Pancreas (tissue), 10 donors: Measurements from ENCODE around the gene LRRC4C. TPM values are rescaled to one million over a fixed set of nuclear protein-coding genes. Genes with fewer than 3 reads are reported as not detected.

Experiments used
- ATAC-seq, 4 donors: fragments of 200-7000 bp; cut with Tn5 transposase; one replicate each; pipeline versions ENCODE4 v1.8.0 to v1.9.1; 2020; ENCODE audit warnings: mild to moderate bottlenecking in 4 of 4, moderate library complexity in 4 of 4
- DNase-seq, 6 donors: peaks; one replicate each; pipeline ENCODE4 v3.0.0-alpha.2; 2020
- FAIRE-seq: peaks from 2 replicates; lab custom pipeline; 2012; peaks lifted over from hg19 to GRCh38; lab: Jason Lieb, UNC
- H3K27ac ChIP-seq, 4 donors: fragments of 200-600 bp; sonication (generic); 1 replicate in 3 of 4; 2 replicates in 1 of 4; pipeline versions ENCODE4 v1.5.0 to v1.8.0; 2020
- H3K27me3 ChIP-seq, 4 donors: fragments of 200-600 bp; one replicate each; pipeline ENCODE4 v1.8.0; 2021
- H3K36me3 ChIP-seq, 3 donors: fragments of 200-600 bp; sonication (generic) in 1 of 3; one replicate each; pipeline versions ENCODE4 v1.5.0 to v1.8.0; 2020 to 2021
- H3K4me1 ChIP-seq, 3 donors: fragments of 200-600 bp; one replicate each; pipeline ENCODE4 v1.8.0; 2021
- H3K4me3 ChIP-seq, 4 donors: fragments of 200-600 bp; sonication (generic) in 2 of 4; one replicate each; pipeline versions ENCODE4 v1.5.0 to v1.8.0; 2020 to 2021
- H3K9me3 ChIP-seq, 4 donors: fragments of 200-600 bp; one replicate each; pipeline ENCODE4 v1.8.0; 2021
- WGBS, 2 donors: extraction: QIAGEN DNeasy Blood & Tissue Kit; methylation state at CpG; one replicate each; pipeline ENCODE4 v1.1.7; 2013; 5-methylcytosine and 5-hydroxymethylcytosine counted together
- intact Hi-C, 3 donors: fragments of 100-400 bp; cut with DNase I; formaldehyde crosslinking; loops; one replicate each; pipeline versions ENCODE4 v1.11.1 to v1.14.2; 2022
- polyA plus RNA-seq, 2 donors: library from polyadenylated mRNA; stranded (reverse); fragments of 200-250 nt; gene quantifications; one replicate each; pipeline ENCODE4 v1.2.3, GENCODE V29; 2013
- total RNA-seq, 6 donors: library from RNA; stranded (reverse); fragmentation: NEBNext Ultra II Directional in 4 of 6; extraction: Animal tissue kit (Norgen Biotek cat#: 25700) in 4 of 6; gene quantifications; one replicate each; pipeline versions ENCODE4 v1.2.1 to v1.2.4, GENCODE V29; 2021 to 2023
- TF ChIP-seq, protein P1 (sequence below), 4 donors: fragments of 200-600 bp; sonication (generic) in 3 of 4; IDR thresholded peaks; one replicate each; pipeline versions ENCODE4 v1.5.0 to v1.8.0; 2021; ENCODE audit warnings: antibody characterized with exemption in 4 of 4
- donor health status: healthy with polysubstance abuse.
- donor health status: DM: no; HTN: no; CAD: no; lungs with moderate emphysema.
- donor health status: DM: no; HTN: no; CAD: no.
- donor health status: control.
- donor health status: control.
- donor health status: Bipolar disorder and iron deficiency.
- donor health status: DM: yes; HTN: yes; CAD: no.
- donor health status: DM: no; HTN: no; CAD: no.
- donor health status: DM: no; HTN: no; CAD: no.
- donor health status: DM: yes; HTN: yes; CAD: no.

The LRRC4C gene
- total and polyA plus RNA-seq, 8 donors, result 0.04 to 0.84 (median 0.16) TPM

DNA sequence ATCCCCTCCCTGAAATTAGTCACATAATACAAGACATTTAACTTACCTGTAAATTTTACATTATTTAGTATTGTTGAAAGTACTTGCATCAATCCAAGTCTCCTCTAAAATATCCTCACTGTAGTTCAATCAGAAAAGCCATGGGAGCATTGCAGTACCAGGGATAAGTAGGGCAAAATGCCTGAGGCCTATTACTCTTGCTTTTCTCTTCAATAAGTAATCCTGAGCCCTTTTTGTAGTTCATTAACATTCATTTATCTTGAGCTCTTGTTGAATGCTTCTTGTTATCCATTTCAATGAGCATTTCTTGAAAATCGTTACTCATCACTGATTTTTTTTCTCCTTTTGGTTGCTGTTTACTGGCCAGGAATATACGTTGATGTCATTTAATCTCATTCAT lies 414.7 kb downstream of the LRRC4C start:
- Histone ChIP-seq H3K27ac (no peak overlapping the region), H3K27me3 (no peaks in the 10 kb centered on the region), H3K36me3 (no peaks in the 10 kb centered on the region), H3K4me1 (no peaks in the 10 kb centered on the region), H3K4me3 (no peak overlapping the region), H3K9me3 (no peaks in the 10 kb centered on the region)
- WGBS, 2 donors, result 41 to 48% methylated on average over 2 of the region's 2 CpGs
- TF ChIP-seq, protein P1, sequence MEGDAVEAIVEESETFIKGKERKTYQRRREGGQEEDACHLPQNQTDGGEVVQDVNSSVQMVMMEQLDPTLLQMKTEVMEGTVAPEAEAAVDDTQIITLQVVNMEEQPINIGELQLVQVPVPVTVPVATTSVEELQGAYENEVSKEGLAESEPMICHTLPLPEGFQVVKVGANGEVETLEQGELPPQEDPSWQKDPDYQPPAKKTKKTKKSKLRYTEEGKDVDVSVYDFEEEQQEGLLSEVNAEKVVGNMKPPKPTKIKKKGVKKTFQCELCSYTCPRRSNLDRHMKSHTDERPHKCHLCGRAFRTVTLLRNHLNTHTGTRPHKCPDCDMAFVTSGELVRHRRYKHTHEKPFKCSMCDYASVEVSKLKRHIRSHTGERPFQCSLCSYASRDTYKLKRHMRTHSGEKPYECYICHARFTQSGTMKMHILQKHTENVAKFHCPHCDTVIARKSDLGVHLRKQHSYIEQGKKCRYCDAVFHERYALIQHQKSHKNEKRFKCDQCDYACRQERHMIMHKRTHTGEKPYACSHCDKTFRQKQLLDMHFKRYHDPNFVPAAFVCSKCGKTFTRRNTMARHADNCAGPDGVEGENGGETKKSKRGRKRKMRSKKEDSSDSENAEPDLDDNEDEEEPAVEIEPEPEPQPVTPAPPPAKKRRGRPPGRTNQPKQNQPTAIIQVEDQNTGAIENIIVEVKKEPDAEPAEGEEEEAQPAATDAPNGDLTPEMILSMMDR (IDR thresholded peaks at IDR 0.05), result no peak
- DNase-seq, result no peak
- ATAC-seq, result no peak
- no peak for FAIRE-seq
- intact Hi-C loops, result no loop called here

DNA sequence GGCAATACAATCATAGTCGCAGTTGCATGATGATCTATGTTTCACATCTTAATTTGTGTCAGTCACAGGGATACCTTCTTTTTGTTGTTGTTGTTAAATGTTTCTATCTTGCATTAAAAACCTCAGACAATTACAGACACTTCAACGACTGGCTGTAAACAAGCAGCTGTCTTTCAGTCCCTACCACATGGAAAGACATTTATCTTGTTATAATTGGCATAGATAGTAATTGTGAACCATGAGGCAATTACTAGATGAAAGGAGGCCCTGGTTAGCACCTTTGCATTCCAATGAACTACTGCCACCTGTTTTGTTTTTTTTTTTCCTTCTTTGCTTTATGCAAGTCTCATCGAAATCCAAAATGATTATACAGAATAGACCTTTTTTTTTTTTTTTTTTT lies 416.8 kb downstream of the LRRC4C start:
- H3K4me1 ChIP-seq, result no peaks in the 10 kb centered on the region
- WGBS, 2 donors, result 52 to 60% methylated on average over 3 of the region's 3 CpGs
- intact Hi-C loops, result no loop called here
- no peaks in the 10 kb centered on the region for H3K36me3 ChIP-seq
- FAIRE-seq, result no peak
- ATAC-seq, result no peak
- H3K27ac ChIP-seq, result no peak overlapping the region
- H3K9me3 ChIP-seq, result no peaks in the 10 kb centered on the region
- DNase-seq, result no peak
- H3K27me3 ChIP-seq, result no peaks in the 10 kb centered on the region
- no peak overlapping the region for H3K4me3 ChIP-seq
- TF ChIP-seq, protein P1 (IDR thresholded peaks at IDR 0.05), result no peak

DNA sequence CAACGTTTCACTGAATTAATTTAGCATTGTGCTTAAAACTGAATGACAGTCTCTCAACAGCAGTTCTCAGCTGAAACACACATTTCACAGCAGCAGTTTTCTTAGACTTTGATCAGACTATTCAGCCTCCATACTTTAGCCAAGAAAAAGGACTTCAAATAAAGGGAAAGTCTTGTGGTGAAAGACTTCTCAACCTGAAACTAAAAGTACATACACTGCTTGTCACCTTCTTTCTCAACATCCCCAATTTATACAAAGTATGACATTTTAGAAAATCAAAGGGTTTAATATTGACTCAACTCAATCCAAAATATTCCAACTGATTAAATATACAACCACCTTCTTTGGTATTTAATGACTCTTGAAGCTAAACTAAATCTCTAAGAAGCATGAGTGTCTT lies 419.0 kb downstream of the LRRC4C start:
- ATAC-seq (no peak), DNase-seq (no peak), FAIRE-seq (no peak)
- 44 to 67% methylated on average over 1 of the region's 1 CpG for WGBS, 2 donors
- Histone ChIP-seq H3K27me3 (no peaks in the 10 kb centered on the region), H3K36me3 (no peaks in the 10 kb centered on the region), H3K4me1 (no peaks in the 10 kb centered on the region), H3K27ac (no peak overlapping the region), H3K9me3 (no peaks in the 10 kb centered on the region), H3K4me3 (no peak overlapping the region)
- intact Hi-C loops, result no loop called here
- TF ChIP-seq, protein P1 (IDR thresholded peaks at IDR 0.05), result no peak

DNA sequence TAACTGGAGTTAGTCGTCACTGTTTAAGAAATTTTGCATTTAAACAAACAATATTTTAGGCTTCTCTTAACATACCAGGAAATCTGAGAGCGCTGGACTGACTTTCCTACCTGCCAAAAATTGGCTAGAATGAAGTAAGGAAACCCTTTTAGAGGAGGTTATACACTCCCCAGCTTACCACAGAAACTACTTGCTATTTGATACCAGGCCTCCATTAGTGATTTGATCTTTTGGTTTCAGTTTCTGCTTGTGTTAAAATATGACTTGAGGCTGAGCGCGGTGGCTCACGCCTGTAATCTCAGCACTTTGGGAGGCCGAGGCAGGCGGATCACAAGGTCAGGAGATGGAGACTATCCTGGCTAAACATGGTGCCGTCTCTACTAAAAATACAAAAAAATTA lies 419.9 kb downstream of the LRRC4C start:
- H3K27me3 ChIP-seq, result no peaks in the 10 kb centered on the region
- no peak overlapping the region for H3K4me3 ChIP-seq
- TF ChIP-seq, protein P1 (IDR thresholded peaks at IDR 0.05), result no peak
- no peaks in the 10 kb centered on the region for H3K4me1 ChIP-seq
- no peak overlapping the region for H3K27ac ChIP-seq
- intact Hi-C loops, result no loop called here
- no peak for ATAC-seq
- FAIRE-seq, result no peak
- no peaks in the 10 kb centered on the region for H3K9me3 ChIP-seq
- H3K36me3 ChIP-seq, result no peaks in the 10 kb centered on the region
- WGBS, 2 donors, result 63 to 70% methylated on average over 8 of the region's 8 CpGs
- no peak for DNase-seq

DNA sequence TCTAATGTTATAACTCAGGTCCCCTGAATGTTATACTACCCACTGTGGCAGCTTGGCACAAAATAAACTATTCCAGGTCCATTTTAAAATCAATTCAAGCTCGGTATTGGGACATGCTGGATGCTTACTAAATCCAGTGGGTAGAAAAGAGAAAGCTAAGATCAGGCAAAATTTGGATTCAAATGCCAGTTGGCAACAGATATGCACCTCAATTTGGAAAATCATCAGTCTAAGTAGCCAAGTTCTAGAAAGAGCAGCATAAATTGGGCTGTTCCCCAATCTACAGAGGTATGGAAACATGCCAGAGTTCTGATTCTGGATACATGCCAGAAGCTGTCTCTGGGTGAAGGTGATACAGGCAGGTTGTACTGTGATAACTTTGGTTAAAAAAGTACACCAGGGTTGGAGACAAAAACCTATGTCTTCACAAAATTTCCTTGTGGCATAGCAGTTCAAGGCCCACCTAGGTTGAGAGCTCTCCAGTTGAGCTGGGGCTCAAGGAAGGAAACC lies 427.8 kb downstream of the LRRC4C start:
- Histone ChIP-seq H3K27ac (no peak overlapping the region), H3K9me3 (no peaks in the 10 kb centered on the region), H3K4me1 (no peaks in the 10 kb centered on the region), H3K27me3 (no peaks in the 10 kb centered on the region), H3K4me3 (no peak overlapping the region), H3K36me3 (no peaks in the 10 kb centered on the region)
- TF ChIP-seq, protein P1 (IDR thresholded peaks at IDR 0.05), result no peak
- DNase-seq (no peak), FAIRE-seq (no peak), ATAC-seq (no peak)
- WGBS, 2 donors, result 24 to 42% methylated on average over 1 of the region's 1 CpG
- intact Hi-C loops, result no loop called here
